Hematopoietic multipotent progenitor cell treated with erythropoietin and hydrocortisone succinate and interleukin-3 and kit ligand, for 4 days (in vitro differentiated cells): ENCODE results near the gene LILRB1.
"Not testable (repeated sequence)": the region's sequence is repeated elsewhere in the genome, so short reads cannot be mapped to it uniquely, and the experiment has no call there.

Experiments used
- DNase-seq: peaks from one replicate; pipeline ENCODE4 v3.0.0-alpha.2; 2015

The LILRB1 gene

GRCh38 chr19:54630262-54630661 lies at the start of gene LILRB1:
TSS of gene LILRB1 (plus strand) at chr19:54630484. CDS start at chr19:54631074, 590 bp downstream.
- peak; percentile 52 for DNase-seq

- no peak for DNase-seq
Observed at GRCh38 chr19:54586397-54586796, 43.9 kb upstream of the LILRB1 start.

DNA sequence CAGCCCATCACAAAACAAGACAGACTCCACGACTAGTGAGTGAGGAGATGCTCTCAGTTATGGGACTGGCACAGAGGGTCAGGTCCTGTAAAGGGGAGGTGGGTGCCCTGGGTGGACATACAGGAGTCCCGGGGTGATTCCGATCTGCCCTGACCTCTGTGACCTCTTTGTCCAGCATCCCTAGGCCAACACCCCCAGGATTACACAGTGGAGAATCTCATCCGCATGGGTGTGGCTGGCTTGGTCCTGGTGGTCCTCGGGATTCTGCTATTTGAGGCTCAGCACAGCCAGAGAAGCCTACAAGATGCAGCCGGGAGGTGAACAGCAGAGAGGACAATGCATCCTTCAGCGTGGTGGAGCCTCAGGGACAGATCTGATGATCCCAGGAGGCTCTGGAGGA lies 43.3 kb upstream of the LILRB1 start:
- DNase-seq = no peak

- DNase-seq = peak; percentile 70
Observed at GRCh38 chr19:54593445-54593844, 36.8 kb upstream of the LILRB1 start, which contains the start of gene LILRA1. TSS of gene LILRA1 (plus strand) at chr19:54593632. CDS start at chr19:54594245, 613 bp downstream.

DNA sequence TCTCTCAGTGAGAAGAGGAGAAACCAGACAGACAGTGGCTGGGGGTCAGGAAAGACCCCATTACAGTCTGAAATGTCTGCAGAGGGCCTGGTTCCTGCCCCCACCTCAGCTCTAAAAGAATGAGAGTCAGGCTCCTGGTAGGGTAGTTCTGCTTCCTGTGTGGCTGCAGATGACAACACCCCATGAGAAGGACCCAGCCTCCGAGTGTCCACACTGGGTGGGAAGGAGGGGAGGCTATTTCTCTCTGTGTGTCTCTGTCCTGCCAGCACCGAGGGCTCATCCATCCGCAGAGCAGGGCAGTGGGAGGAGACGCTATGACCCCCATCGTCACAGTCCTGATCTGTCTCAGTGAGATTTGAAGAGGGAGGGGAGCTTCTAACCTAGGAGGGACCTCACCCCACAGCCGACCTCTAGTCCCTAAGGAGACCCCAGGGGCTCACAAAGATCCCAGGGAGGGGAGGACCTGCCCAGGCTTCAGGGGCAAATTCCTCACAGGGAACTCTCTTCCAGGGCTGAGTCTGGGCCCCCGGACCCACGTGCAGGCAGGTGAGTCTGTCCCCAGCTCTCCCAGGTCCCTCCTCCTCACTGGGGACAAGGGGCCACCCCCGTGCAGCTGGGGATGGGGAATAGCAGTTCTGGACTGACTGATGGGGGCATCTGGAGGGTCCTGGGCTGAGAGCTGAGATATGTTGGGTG lies 36.2 kb upstream of the LILRB1 start:
- DNase-seq = peak; percentile 8

DNA sequence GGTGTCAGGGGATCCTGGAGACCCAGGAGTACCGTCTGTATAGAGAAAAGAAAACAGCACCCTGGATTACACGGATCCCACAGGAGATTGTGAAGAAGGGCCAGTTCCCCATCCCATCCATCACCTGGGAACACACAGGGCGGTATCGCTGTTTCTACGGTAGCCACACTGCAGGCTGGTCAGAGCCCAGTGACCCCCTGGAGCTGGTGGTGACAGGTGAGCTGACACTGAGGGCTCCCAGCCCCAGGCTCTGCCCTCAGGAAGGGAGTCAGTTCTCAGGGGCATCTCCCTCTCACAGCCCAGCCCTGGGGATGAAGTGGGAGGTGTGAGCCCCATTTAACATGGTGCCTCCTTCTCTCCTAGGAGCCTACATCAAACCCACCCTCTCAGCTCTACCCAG lies 35.5 kb upstream of the LILRB1 start:
- no peak for DNase-seq

GRCh38 chr19:54595680-54596436 lies 34.4 kb upstream of the LILRB1 start:
- DNase-seq = not testable (repeated sequence)

GRCh38 chr19:54600212-54600611 lies 30.1 kb upstream of the LILRB1 start:
- peak; percentile 2 for DNase-seq

- DNase-seq = no peak
Observed at GRCh38 chr19:54606230-54606629, 24.1 kb upstream of the LILRB1 start.

DNA sequence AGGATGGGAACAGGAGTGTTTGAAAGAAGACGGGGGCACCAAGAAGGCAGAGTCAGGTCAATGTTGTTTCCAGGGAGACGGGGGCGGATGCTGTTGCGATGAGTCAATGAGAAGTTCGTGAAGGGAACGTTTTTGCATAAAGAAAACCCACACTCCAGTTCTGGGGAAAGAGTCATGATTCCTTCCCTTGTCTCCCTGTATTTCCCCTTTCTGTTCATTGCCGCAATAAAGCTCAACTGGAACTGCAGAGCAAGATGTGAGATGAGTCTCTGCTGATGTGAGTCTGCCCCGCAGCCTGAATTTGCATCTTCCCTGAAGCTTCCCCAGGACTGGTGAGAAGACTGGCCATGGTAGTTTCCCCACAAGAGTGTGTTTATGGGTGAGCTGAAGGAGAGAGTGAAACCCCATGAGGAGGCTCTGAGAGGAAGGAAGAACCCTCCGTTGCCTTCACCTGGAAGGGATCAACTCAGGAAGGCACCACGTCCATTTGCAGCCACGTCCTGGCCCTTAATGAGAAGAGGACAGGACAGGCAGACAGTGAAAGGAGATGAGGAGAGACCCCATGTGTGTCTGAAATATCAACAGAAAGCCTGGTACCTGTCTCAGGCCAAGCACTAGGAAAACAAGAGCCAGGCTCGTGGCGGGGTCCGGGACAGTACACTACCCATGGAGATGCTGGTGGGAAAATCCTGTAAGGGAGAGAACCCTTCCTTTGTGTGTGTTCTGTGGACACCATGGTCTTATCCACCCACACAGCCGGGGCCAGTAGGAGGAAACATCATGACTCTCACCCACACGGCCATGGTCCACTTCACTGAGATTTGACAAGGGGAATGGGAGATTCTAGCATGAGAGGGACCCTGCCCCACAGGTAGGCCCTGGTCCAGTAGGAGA lies 23.1 kb upstream of the LILRB1 start:
- DNase-seq = no peak

DNA sequence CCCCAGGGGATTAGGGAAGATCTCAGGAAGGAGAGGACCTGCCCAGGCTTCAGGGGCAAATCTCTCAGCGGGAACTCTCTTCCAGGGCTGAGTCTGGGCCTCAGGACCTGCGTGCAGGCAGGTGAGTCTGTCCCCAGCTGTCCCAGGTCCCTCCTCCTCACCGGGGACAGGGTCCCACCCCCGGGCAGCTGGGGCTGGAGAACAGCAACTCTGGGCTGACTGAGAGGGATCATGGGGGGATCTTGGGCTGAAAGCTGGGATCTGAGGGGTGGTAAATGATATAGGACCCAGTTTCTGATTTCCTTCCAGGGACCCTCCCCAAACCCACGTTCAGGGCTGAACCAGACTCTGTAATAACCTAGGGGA lies 22.5 kb upstream of the LILRB1 start:
- DNase-seq = no peak

DNA sequence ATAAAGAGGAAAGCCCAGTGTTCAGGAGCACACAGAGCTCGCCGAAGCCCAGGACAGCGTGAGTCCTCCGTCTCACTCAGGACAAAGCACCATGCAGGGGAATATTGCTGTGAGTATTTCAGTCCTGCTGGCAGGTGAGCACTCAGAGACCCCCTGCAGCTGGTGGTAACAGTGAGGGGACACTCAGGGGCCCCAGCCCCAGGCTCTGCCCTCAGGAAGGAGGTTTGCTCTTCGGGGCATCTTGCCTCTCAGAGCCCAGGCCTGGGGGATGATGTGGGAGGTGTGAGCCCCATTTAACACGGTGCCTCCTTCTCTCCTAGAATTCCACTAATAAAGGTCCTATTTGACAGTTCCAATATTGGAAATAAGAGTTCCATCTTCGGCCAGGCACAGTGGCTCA lies 22.1 kb upstream of the LILRB1 start:
- no peak for DNase-seq

- no peak for DNase-seq
Observed at GRCh38 chr19:54608792-54609191, 21.5 kb upstream of the LILRB1 start.

GRCh38 chr19:54609356-54609791 lies 20.9 kb upstream of the LILRB1 start:
- DNase-seq = no peak

DNA sequence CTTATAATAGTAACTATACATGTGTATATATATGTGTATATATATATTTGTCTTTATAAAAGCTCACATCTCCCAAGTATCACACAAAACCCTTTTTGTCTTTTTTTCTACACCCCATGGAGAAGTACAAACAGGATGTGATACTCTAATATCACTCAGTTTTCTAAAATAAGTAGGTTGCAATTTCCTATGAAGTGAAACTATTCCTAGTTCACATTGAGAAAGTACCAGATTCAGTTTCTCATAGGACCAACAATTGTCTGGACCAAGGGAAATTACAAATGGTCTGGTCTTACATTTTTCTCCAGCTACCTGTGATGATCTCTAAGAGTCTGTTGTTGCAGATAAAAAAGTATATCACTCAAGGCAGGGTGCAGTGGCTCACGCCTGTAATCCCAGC lies 17.9 kb upstream of the LILRB1 start:
- DNase-seq = no peak

DNA sequence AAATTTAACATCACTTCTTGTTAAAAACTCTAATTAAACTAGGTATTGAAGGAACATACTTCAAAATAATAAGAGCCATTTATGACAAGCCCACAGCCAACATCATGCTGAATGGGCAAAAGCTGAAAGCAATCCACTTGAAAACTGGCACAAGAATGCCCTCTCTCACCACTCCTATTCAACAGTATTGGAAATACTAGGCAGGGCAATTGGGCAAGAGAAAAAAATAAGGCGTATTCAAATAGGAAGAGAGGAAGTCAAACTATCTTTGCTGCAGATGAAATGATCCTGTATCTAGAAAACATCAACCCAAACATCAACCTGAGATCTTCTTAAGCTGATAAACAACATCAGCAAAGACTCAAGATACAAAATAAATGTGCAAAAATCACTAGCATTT lies 15.6 kb upstream of the LILRB1 start:
- DNase-seq = no peak

DNA sequence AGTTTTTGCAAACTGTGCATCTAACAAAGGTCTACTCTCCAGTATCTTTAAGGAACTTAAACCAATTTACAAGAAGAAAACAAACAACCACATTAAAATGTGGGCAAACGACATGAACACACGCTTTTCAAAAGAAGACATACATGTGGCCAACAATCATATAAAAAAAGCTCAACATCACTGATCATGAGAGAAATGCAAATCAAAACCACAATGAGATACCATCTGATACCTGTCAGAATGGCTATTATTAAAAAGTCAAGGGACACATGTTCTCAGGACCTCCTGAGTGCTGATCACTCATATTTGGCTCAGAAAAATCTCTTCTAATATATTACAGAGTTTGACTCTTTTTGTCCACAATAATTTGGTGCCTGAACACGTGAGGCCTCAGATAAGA lies 14.2 kb upstream of the LILRB1 start:
- no peak for DNase-seq

GRCh38 chr19:54616821-54617560 lies 13.3 kb upstream of the LILRB1 start:
- DNase-seq = no peak

- DNase-seq = no peak
Observed at GRCh38 chr19:54620464-54620863, 9.8 kb upstream of the LILRB1 start.

GRCh38 chr19:54622431-54622830 lies 7.9 kb upstream of the LILRB1 start:
- no peak for DNase-seq

- DNase-seq = not testable (repeated sequence)
Observed at GRCh38 chr19:54624234-54624633, 6.0 kb upstream of the LILRB1 start.

DNA sequence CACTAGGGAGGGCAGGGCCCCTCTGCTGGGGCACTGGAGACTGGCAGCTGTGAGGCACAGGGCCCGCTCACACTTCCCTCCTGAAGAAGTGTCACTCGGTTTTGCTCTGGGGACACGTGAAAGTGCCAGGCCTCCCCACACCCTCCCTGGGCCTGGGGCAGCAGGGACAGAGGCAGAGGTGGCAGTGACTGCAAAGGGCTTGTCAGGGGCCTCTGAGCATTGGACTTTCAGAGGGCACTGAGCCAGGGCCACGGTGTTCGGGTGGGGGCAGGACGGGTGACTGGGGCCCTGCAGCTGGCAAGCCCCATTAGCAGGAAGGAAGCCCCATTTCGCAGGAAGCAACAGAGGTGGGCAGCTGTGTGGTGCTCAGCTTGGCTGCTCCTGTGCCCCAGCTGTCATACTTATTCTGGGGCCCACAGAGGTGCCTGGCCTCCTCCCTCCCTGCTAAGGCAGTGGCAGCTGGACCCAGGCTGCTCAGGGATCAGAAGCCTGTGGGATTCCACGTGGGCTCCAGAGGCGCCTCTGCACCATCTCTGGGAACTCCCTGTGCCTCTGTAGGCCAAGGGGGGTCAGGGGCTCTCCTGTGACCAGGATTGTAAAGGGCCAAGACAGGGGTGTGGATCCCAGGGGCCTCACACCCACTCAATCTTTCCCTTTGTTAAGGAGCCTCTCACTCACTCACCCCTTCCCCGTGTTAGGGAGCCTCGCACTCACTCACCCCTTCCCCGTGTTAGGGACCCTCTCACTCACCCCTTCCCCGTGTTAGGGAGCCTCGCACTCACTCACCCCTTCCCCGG lies 5.2 kb upstream of the LILRB1 start:
- not testable (repeated sequence) for DNase-seq
